Prostate gland (tissue), 2 donors: ENCODE data around the gene PKP4. TPM values are rescaled to one million over a fixed set of nuclear protein-coding genes. Genes with fewer than 3 reads are reported as not detected.

Experiments
- DNase-seq: peaks from one replicate; pipeline ENCODE4 v3.0.0-alpha.2; 2019; ENCODE audit warnings: low spot score
- H3K27ac ChIP-seq, 2 donors: fragments of 200-600 bp; sonication (generic); 2 replicates each; pipeline ENCODE4 v1.5.1; 2017 to 2019
- H3K27me3 ChIP-seq: fragments of 200-600 bp; sonication (generic); replicated peaks from 2 replicates; pipeline ENCODE4 v1.5.1; 2019; ENCODE audit not compliant: insufficient read depth
- H3K36me3 ChIP-seq, 2 donors: fragments of 200-600 bp; sonication (generic); 1 replicate in 1 of 2; 2 replicates in 1 of 2; pipeline versions ENCODE4 v1.5.1 to v1.8.1; 2017 to 2019
- H3K4me1 ChIP-seq: fragments of 200-600 bp; sonication (generic); replicated peaks from 2 replicates; pipeline ENCODE4 v1.5.1; 2019
- H3K4me3 ChIP-seq, 2 donors: fragments of 200-600 bp; sonication (generic); 2 replicates each; pipeline ENCODE4 v1.5.1; 2017 to 2019
- H3K9me3 ChIP-seq: fragments of 200-600 bp; sonication (generic); 2 replicates; pipeline ENCODE4 v1.5.1; 2017
- CTCF ChIP-seq, 4 experiments: fragments of 200-600 bp in 2 of 4; fragments of 450-650 bp in 2 of 4; sonication (generic) in 2 of 4; IDR thresholded peaks; 1 replicate in 3 of 4; 2 replicates in 1 of 4; pipeline ENCODE4 v1.5.1; 2016 to 2019; ENCODE audit warnings: antibody characterized with exemption in 4 of 4, mild to moderate bottlenecking in 2 of 4, moderate library complexity in 2 of 4
- POLR2A ChIP-seq: fragments of 450-650 bp; IDR thresholded peaks from one replicate; pipeline ENCODE4 v1.6.1; 2016; ENCODE audit warnings: antibody characterized with exemption, mild to moderate bottlenecking
- POLR2AphosphoS5 ChIP-seq: sonication (generic); formaldehyde crosslinking; IDR thresholded peaks from one replicate; pipeline ENCODE4 v1.6.1; 2017; ENCODE audit warnings: antibody characterized with exemption
- WGBS: methylation state at CpG from one replicate; pipeline ENCODE4 v1.1.5; 2018; 5-methylcytosine and 5-hydroxymethylcytosine counted together
- intact Hi-C: fragments of 100-400 bp; cut with DNase I; formaldehyde crosslinking; loops from one replicate; pipeline ENCODE4 v1.14.2; 2022
- total RNA-seq, 2 donors: library from RNA; depleted of rRNA; stranded (reverse); fragments of >200 nt; gene quantifications; one replicate each; pipeline ENCODE4 v1.1.0, GENCODE V29; 2016

The PKP4 gene
- total RNA-seq, 2 donors from 2014 or later: 49.0 to 57.9 TPM

GRCh38 chr2:158556124-158556523 lies 99.4 kb downstream of the PKP4 start:
- DNase-seq: no peak
- intact Hi-C loops: no loop called here
- H3K9me3 ChIP-seq: no peaks in the 10 kb centered on the region
- no peaks in the 10 kb centered on the region for H3K36me3 ChIP-seq
- TF ChIP-seq CTCF (IDR thresholded peaks at IDR 0.05): no peak
- no peak for TF ChIP-seq POLR2AphosphoS5
- TF ChIP-seq POLR2A: no peak
- no peak overlapping the region for H3K27ac ChIP-seq
- no peaks in the 10 kb centered on the region for H3K27me3 ChIP-seq
- no peaks in the 10 kb centered on the region for H3K4me1 ChIP-seq
- no peak overlapping the region for H3K4me3 ChIP-seq
- 87% methylated on average over 3 of the region's 3 CpGs for WGBS

DNA sequence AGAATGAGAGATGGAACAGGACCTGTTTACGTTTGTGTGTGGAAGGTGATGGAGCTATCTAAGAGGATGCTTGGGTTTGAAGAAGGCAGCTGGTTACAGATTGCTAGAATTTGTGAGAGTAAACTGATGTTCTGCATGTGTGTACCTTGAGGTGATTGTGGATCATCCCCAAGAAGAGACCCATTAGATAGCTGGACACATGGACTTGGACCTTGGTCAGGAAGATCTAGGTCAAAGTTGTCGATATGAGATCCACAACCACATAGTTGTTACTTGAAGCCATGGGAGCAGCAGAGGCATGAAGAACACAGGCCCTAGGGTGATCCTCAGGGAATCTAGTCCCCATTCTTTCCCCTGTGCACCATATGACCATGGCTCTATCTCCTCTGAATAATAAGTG lies 101.0 kb downstream of the PKP4 start:
- no peak overlapping the region for H3K4me3 ChIP-seq
- intact Hi-C loops: no loop called here
- TF ChIP-seq POLR2A (no peak), CTCF (IDR thresholded peaks at IDR 0.05) (no peak), POLR2AphosphoS5 (no peak)

DNA sequence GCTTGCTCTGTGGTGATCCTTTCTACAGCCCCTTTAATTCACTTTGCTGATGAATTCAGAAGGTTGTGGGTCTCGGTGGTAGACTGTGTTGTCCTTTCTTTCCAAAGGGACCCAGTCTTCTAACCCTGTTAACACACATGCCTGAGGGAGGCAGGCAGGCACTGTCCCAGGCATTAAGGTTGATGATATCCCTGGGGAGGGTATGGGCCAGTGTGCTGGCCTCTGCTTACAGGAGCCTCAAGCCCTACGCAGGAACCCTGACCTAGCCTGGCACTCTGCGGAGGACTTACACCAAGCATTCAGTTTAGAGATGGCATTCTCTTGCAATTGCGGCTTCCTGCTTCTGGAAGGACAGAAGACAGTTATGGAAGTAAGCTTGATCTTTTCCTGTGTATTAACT lies 102.5 kb downstream of the PKP4 start:
- TF ChIP-seq CTCF (IDR thresholded peaks at IDR 0.05) (no peak), POLR2AphosphoS5 (no peak), POLR2A (no peak)
- H3K27me3 ChIP-seq: no peaks in the 10 kb centered on the region
- no peak overlapping the region for H3K27ac ChIP-seq
- no peaks in the 10 kb centered on the region for H3K36me3 ChIP-seq
- DNase-seq: no peak
- intact Hi-C loops: no loop called here
- WGBS: 94% methylated on average over 4 of the region's 4 CpGs
- H3K4me3 ChIP-seq: no peak overlapping the region
- no peaks in the 10 kb centered on the region for H3K9me3 ChIP-seq
- H3K4me1 ChIP-seq: no peaks in the 10 kb centered on the region

More for the DNA sequence above, 101.0 kb downstream of the PKP4 start:
- Histone ChIP-seq H3K27ac (no peak overlapping the region), H3K9me3 (no peaks in the 10 kb centered on the region), H3K27me3 (no peaks in the 10 kb centered on the region), H3K36me3 (no peaks in the 10 kb centered on the region), H3K4me1 (no peaks in the 10 kb centered on the region)
- DNase-seq: no peak
- 100% methylated on average over 2 of the region's 2 CpGs for WGBS

GRCh38 chr2:158560259-158560658 lies 103.5 kb downstream of the PKP4 start:
- no peaks in the 10 kb centered on the region for H3K36me3 ChIP-seq
- no peak overlapping the region for H3K27ac ChIP-seq
- no peaks in the 10 kb centered on the region for H3K27me3 ChIP-seq
- TF ChIP-seq CTCF (IDR thresholded peaks at IDR 0.05) (no peak), POLR2AphosphoS5 (no peak), POLR2A (no peak)
- no peak for DNase-seq
- H3K4me3 ChIP-seq: no peak overlapping the region
- no peaks in the 10 kb centered on the region for H3K4me1 ChIP-seq
- H3K9me3 ChIP-seq: no peaks in the 10 kb centered on the region
- intact Hi-C loops: no loop called here

DNA sequence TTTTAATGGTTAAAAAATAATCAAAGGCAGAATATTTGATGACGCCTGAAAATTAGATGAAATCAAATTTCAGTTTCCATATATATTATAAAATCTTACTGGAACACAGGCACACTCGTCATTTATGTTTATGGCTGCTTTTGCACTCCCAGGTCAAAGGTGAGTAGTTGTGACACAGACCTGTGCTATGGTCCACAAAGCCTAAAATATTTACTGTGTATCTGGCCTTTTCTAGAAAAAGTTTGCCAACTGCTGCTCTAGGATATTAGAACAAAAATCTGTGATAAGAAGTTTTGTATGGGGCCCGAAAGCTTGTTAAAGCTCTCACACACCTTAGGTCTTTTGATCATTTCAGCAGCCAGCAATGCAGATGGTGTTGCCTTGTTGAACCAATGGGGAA lies 104.3 kb downstream of the PKP4 start:
- DNase-seq: no peak
- Histone ChIP-seq H3K36me3 (no peaks in the 10 kb centered on the region), H3K27me3 (no peaks in the 10 kb centered on the region), H3K4me3 (no peak overlapping the region), H3K9me3 (no peaks in the 10 kb centered on the region), H3K4me1 (no peaks in the 10 kb centered on the region), H3K27ac (no peak overlapping the region)
- 96% methylated on average over 3 of the region's 3 CpGs for WGBS
- TF ChIP-seq POLR2AphosphoS5: no peak
- TF ChIP-seq CTCF (IDR thresholded peaks at IDR 0.05): no peak
- TF ChIP-seq POLR2A: no peak
- intact Hi-C loops: no loop called here
